ENCODE measurements around the gene CHMP1B.
"Not testable (repeated sequence)": the region's sequence is repeated elsewhere in the genome, so short reads cannot be mapped to it uniquely, and the experiment has no call there.

Gene CHMP1B

GRCh38 chr18:11842562-11842961 lies 8.7 kb upstream of the CHMP1B start:
- no peak for DNase-seq

GRCh38 chr18:11844436-11844835 lies 6.8 kb upstream of the CHMP1B start:
- no peak for DNase-seq

DNA sequence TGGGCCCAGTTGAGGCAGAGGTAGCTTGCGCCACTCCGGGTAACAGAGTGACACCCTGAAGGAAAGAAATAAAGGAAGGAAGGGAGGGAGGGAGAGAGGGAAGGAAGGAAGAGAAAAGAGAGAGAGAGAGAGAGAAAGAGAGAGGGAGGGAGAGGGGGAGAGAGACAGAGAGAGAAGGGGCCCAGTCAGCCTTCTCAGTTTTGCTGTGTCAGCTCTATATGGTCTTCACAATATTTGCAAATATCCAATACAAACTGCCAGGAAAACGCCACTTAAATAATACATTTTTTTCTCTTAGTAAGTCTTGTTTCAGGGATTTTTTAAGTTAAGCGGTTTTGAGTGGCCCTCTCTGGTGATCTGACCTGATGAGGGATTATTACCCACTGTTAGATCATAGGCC lies 5.6 kb upstream of the CHMP1B start:
- DNase-seq: no peak

GRCh38 chr18:11847811-11848210 lies 3.4 kb upstream of the CHMP1B start:
- no peak for DNase-seq

- no peak for DNase-seq
Observed at GRCh38 chr18:11849279-11849678, 1.9 kb upstream of the CHMP1B start.

DNA sequence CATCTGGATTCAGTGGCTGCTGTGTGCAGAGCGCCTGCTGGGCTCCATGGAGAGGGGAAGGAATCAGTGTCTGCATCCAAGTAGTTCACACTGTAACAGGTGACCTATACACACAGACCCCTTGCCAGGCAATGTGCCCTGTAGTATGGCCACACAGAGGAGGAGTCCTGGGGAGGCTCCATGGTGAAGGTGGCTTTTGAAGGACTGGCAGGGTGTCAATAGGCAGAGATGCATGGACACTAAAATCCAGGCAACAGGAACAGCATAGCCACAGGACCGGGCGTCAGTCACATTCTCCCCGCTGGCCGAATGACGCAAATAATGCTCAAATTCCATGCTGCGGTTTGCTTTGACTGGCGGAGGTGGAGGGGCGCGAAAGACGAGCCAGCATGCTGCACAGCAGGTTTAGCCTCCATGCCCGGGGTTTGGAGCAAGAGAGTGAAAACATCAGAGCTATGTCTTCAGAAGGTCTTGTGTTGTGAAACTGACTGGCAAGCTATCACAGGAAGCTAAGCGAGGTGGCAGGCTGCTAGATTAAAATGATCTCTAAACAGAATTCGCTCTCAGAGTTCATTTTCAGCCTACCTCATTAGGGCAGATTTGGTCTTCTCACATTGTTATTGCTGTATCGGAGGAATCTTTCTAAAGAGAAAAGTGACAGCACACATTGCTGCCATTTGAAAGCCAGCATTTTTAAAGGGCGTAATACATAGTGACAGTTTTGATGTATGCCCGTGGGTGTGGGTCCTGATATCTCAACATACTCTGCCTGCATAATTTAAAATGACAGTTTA lies 1.2 kb upstream of the CHMP1B start:
- no peak for DNase-seq

- DNase-seq: peak; percentile 23
Observed at GRCh38 chr18:11850821-11851145, 430 bp upstream of the CHMP1B start.

DNA sequence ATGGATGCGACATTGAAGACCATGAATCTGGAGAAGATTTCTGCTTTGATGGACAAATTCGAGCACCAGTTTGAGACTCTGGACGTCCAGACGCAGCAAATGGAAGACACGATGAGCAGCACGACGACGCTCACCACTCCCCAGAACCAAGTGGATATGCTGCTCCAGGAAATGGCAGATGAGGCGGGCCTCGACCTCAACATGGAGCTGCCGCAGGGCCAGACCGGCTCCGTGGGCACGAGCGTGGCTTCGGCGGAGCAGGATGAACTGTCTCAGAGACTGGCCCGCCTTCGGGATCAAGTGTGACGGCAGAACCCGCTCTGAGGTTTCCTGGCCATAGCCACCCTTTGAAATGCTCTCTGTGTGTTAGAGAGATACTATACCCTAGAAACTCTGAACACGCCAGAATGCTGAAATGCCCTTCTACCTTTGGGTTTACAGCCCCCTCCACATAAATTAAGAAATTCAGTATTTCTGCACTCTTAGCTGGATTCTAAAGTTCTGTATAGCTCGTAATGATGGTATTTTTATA lies 659 bp downstream of the CHMP1B start:
- no peak for DNase-seq

DNA sequence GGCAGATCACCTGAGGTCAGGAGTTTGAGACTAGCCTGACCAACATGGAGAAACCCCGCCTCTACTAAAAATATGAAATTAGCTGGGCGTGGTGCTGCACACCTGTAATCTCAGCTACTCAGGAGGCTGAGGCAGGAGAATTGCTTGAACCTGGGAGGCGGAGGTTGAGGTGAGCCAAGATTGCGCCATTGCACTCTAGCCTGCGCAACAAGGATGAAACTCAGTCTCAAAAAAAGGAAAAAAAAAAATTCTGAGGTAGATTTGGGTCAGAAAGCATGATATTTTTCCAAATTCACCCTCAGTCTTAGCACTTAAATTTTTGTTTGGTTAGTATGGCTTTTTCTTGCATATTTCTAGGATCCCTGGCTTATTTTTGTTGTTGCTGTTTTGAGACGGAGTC lies 3.3 kb downstream of the CHMP1B start:
- DNase-seq: not testable (repeated sequence)

DNA sequence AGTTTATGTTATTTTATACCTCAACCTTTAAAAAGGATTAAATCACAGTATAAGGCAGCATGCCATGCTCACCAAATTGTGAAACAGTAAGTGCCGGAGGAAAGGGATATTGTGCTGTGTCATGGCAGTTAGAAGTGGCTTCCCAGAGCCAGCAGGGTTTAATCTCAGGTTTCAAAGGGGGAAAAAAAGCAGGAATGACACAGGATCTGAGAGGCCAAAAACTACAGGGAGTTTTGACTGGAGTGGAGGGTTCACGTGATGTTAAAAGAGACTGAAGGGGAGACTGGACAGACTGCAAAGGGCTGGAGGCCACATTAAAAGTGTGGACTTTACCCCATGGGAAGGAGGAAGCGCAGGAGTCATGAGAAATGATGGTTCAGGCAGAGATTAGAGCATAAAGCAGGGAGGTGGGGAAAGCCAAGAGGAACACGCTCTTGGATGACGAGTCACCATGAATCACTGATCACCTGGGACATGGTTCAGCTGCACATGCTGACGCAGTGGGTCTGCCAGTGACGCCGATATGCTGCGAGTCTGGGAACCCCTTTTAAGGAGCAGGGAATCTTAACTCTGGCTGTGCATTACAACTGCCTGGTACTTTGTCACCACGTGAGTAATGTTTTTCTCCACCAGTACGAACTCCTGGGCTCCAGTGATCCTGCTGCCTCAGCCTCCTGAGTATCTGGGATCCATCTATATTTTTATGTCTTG lies 6.1 kb downstream of the CHMP1B start:
- no peak for DNase-seq

GRCh38 chr18:11859282-11859830 lies 8.1 kb downstream of the CHMP1B start:
- no peak for DNase-seq

DNA sequence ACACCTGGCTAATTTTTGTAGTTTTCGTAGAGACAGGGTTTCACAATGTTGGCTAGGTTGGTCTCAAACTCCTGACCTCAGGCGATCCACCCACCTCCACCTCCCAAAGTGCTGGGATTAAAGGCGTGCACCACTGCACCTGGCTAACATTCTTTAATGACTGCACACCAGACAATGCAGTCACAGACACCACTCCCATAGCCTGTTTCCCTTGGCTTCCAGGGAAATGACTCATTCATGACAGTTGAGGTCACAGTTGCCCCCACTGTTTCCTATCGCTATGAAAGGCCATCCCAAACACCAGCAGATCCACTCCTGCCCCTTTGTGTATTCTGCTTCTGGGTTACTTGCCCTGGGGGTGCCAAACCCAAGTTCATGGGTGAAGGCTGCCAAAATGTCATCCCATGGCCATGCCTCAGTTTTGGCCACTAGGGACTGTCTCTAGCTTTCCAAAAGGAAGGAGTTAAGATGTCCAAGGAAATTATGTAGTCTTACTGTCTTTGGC lies 8.7 kb downstream of the CHMP1B start:
- no peak for DNase-seq

DNA sequence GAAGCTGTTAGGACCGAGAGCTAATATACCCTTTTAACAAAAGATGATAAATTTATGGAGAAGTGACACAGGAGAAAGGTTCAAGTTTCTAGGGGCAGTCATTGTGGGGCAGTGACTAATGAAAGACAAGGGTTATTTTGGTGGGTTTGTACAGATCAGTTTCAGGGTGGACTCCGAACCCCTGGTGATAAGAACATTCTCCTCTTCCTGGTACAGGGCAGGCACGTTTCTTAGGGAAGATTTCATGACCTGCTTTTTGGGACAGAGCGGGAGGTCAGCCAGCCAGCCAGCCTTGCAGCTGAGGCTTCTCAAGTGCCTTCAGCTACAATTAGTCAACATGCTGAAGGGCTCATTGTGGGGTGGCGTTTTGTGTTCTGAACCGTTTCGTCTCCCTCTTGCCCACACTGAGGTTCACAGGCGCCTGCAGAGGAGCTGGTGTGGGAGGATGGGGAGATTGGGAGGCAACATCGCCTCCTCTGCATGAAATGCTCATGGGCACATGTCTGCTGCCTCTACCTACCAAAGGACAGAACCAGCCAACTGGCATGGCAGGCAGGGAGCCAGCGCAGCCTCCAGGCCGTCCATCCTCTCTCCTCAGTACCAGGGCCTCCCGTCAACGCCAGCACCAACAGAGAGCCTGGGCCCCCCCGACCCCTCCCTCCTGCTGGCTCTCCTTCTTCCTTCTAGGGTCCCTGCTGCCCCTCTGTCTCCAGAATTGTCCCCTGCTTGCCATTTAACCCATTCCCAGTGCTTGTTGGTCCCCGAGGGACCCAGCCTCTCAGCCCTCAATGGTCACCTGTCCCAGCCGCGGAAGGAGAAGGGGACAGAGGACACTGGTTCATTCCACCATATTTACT lies 9.6 kb downstream of the CHMP1B start:
- DNase-seq: no peak

DNA sequence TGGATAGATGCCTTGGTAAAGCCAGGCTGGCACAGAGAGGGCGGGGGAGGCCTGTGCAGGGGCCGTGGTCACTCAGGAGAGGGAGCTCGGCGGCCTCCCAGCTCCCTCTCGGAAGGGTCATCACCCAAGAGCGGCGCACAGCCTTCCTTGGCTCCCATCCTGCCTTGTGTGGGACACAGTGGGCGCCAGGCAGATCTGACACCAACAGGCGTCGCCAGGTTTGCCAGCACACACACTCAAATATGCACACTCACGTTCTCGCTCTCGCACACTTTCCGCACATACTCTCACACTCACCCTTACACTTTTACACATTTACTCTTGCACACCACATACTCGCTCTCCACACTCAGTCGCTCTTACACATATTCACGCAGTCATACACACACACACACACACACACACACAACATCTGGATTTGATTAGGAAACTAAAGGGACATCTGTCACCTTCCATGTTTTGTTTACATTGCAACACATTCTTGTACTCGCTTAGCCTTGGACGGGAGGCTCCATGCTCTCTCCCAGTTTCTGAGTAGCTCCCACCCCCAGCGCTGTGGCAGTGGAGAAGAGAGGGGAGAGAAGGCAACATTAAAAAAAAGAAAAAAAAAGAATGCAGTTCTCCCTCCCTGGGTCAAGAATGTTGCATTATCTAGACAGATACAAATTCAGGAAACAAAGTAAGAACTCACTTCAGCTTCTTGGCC lies 10.5 kb downstream of the CHMP1B start:
- DNase-seq: no peak

DNA sequence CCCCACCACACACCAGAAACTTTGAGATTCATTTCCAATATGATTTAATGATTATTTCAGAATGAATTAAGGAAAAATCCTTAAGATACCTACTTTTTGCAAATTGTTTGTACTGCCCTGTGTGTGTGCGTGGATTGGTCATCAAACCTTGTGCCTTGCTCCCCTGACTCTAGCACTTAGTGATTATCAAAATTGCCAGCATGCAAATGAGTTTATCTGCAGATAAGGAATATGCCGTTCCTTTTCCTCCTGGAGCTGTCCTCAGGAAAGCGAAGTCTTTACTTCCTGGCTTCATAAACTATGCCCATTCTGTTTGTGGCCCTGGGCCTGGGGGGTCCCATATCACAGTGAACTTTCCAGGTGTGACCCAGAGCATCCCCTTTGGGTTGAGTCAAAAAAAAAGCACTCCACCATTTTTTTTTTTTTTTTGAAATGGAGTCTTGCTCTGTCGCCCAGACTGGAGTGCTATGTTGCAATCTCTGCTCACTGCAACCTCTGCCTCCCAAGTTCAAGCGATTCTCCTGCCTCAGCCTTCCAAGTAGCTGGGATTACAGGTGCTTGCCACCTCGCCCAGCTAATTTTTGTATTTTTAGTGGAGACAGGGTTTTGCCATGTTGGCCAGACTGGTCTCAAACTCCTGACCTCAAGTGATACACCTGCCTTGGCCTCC lies 11.4 kb downstream of the CHMP1B start:
- no peak for DNase-seq

GRCh38 chr18:11864471-11864870 lies 13.3 kb downstream of the CHMP1B start:
- DNase-seq: no peak

DNA sequence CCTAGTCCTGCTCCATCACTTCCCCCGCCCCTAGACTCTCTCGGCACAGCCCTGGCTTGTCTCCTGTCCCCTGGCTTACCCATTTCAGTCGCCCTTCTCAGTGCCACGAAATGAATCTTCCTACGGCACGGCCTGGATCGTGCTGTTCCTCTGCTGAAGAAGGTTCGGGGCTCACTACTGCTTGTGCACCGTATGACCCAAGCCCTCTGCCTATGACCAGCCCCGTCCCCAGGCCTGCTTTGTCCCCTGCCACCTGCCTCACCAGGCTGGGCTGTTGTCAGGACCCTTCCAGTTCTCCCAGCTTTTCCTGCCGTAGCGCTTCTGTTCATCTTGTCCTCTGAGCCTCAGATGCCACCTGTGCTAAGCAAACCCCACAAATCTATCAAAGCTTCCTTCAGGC lies 13.9 kb downstream of the CHMP1B start:
- DNase-seq: no peak

GRCh38 chr18:11866329-11866728 lies 15.1 kb downstream of the CHMP1B start:
- no peak for DNase-seq

DNA sequence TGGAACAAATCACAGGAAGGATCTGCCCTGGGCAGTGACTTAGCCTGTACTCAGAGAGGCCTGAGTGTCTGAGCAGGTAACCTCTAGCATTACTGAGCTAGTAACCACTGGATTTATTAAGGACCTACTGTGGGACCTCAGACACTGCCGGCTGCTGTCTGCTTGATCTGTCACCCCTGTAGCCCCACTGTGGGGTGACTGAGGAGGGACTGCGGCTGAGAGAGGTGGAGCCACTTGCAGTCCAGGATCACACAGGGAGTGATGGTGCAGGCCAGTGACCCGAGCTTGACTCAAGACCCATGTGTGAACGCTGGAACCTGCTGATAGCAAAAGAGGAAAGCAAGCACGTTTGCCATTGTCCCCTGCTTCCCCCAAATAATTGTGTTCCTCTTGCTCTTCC lies 15.6 kb downstream of the CHMP1B start:
- DNase-seq: no peak

DNA sequence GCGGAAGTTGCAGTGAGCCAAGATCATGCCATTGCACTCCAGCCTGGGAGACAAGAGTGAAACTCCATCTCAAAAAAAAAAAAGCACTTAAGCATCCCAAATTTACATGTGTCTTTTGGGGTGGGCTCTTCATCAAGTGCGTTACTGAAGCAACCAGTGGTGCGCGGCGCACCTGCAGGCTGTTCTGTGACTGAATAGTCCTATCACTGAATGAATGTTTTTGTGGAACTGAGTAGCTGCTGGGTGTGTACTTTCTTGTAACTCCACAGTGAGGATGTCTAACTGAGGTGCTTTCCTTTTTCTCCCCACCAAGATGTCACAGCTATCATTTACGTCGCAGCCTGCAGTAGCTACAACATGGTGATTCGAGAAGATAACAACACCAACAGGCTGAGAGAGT lies 17.0 kb downstream of the CHMP1B start:
- no peak for DNase-seq

DNA sequence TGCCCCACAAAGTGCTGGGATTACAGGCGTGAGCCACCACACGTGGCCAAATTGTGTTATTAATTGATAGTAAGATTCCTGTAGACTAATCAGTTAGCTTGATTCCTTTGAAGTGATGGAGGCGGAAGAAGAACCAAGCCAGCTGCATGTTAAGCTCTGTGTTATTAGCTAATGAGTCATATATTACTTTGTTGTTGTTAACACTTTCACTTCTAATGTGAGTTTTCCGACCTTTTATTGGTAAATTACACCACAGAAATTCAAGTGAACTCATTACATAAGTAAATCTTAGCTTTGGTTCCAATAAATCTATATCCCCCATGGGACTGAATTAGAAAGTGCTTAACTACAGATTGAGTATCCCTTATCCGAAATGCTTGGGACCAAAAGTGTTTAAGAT lies 20.3 kb downstream of the CHMP1B start:
- DNase-seq: no peak
